HG03159 (cell line): Measurements from ENCODE around the gene ABHD16A.

Experiments
- ATAC-seq: cut with Tn5 transposase; IDR thresholded peaks from one replicate; pipeline ENCODE4 v1.9.1; 2021; ENCODE audit warnings: mild to moderate bottlenecking, moderate library complexity; ENCODE audit not compliant: unreplicated experiment

Gene ABHD16A

GRCh38 chr6:31642798-31643570, 60.1 kb downstream of the ABHD16A start:
- ATAC-seq = no peak

GRCh38 chr6:31641370-31641769, 61.8 kb downstream of the ABHD16A start:
- ATAC-seq = no peak

GRCh38 chr6:31640612-31641011, 62.5 kb downstream of the ABHD16A start:
- ATAC-seq = no peak

GRCh38 chr6:31639449-31639861, 63.7 kb downstream of the ABHD16A start:
- no peak for ATAC-seq

- ATAC-seq = no peak
Observed at GRCh38 chr6:31639043-31639442, 64.1 kb downstream of the ABHD16A start.
